Fibroblast of lung (primary cell): ENCODE measurements around the gene ZNF174. TPM values are rescaled to one million over a fixed set of nuclear protein-coding genes. Genes with fewer than 3 reads are reported as not detected.
A peak's percentile ranks its signal among the peaks of the same experiment; 100 is the strongest.

Experiments
- DNase-seq, 2 donors: peaks; one replicate each; pipeline versions ENCODE4 v3.0.0 to v3.0.0-alpha.2; 2010; ENCODE audit warnings: low read depth in 2 of 2
- H2AFZ ChIP-seq: 2 replicates; pipeline ENCODE4 v1.5.1; 2012; ENCODE audit warnings: low read length, control low read depth, inconsistent platforms
- H3K27ac ChIP-seq: 2 replicates; pipeline ENCODE4 v1.5.1; 2011; ENCODE audit warnings: low read length, control low read depth; ENCODE audit not compliant: insufficient read depth
- H3K27me3 ChIP-seq: 2 replicates; pipeline ENCODE4 v1.5.1; 2011; ENCODE audit warnings: mild to moderate bottlenecking, low read length; ENCODE audit not compliant: control insufficient read depth, insufficient read depth
- H3K36me3 ChIP-seq: 2 replicates; pipeline ENCODE4 v1.5.1; 2011; ENCODE audit warnings: low read length; ENCODE audit not compliant: control insufficient read depth, insufficient read depth
- H3K4me1 ChIP-seq: 2 replicates; pipeline ENCODE4 v1.5.1; 2011; ENCODE audit warnings: low read length; ENCODE audit not compliant: control insufficient read depth, insufficient read depth; ENCODE audit errors: extremely low read depth
- H3K4me2 ChIP-seq: 2 replicates; pipeline ENCODE4 v1.5.1; 2011; ENCODE audit warnings: low read length, control low read depth; ENCODE audit not compliant: insufficient read depth; ENCODE audit errors: extremely low read depth
- H3K4me3 ChIP-seq, 4 experiments: fragments of 200-600 bp in 1 of 4; sonication (generic) in 1 of 4; replicated peaks in 1 of 4; 2 replicates each; pipeline ENCODE4 v1.5.1; 2011 to 2016; ENCODE audit warnings: low read length in 4 of 4, low read depth in 3 of 4, mild to moderate bottlenecking in 3 of 4, control low read depth in 2 of 4, inconsistent platforms in 1 of 4, mixed read lengths in 1 of 4; ENCODE audit not compliant: insufficient read depth in 1 of 4; ENCODE audit errors: control extremely low read depth in 1 of 4
- H3K79me2 ChIP-seq: 2 replicates; pipeline ENCODE4 v1.5.1; 2012; ENCODE audit warnings: mild to moderate bottlenecking, low read length, inconsistent platforms; ENCODE audit not compliant: control insufficient read depth, insufficient read depth
- H3K9ac ChIP-seq: 2 replicates; pipeline ENCODE4 v1.5.1; 2011; ENCODE audit warnings: mild to moderate bottlenecking, low read length, control low read depth; ENCODE audit not compliant: insufficient read depth
- H3K9me3 ChIP-seq: 2 replicates; pipeline ENCODE4 v1.5.1; 2012; ENCODE audit warnings: low read depth, low read length; ENCODE audit not compliant: control insufficient read depth, insufficient read depth
- H4K20me1 ChIP-seq: 2 replicates; pipeline ENCODE4 v1.5.1; 2011; ENCODE audit warnings: low read length; ENCODE audit not compliant: control insufficient read depth, insufficient read depth; ENCODE audit errors: extremely low read depth
- EZH2 ChIP-seq: IDR thresholded peaks from 2 replicates; pipeline ENCODE4 v1.5.1; 2012; ENCODE audit warnings: low read length, control low read depth, mild to moderate bottlenecking; ENCODE audit errors: missing control alignments
- polyA plus RNA-seq, 2 donors: library from polyadenylated mRNA; depleted of rRNA in 1 of 2; stranded (reverse) in 1 of 2; unstranded in 1 of 2; fragments of >200 nt; gene quantifications; 2 replicates each; pipeline ENCODE4 v1.2.1, GENCODE V29; 2011 to 2012; ENCODE audit warnings: missing spikeins in 1 of 2
- total RNA-seq: library from RNA; depleted of rRNA; stranded (reverse); fragments of >200 nt; gene quantifications from 2 replicates; pipeline ENCODE4 v1.2.1, GENCODE V29; 2014
- TF ChIP-seq, protein P1 (sequence below), 2 donors: IDR thresholded peaks in 1 of 2; conservative IDR thresholded peaks in 1 of 2; 1 replicate in 1 of 2; 2 replicates in 1 of 2; pipeline ENCODE4 v1.5.1; 2011 to 2012; ENCODE audit warnings: low read length in 2 of 2, control low read depth in 1 of 2, inconsistent platforms in 1 of 2, low read depth in 1 of 2, mild to moderate bottlenecking in 1 of 2

Gene ZNF174
- total and polyA plus RNA-seq, 2 donors (not counting 1 experiment from before 2014, with no cell fraction given) = 8.5 to 9.2 TPM

DNA sequence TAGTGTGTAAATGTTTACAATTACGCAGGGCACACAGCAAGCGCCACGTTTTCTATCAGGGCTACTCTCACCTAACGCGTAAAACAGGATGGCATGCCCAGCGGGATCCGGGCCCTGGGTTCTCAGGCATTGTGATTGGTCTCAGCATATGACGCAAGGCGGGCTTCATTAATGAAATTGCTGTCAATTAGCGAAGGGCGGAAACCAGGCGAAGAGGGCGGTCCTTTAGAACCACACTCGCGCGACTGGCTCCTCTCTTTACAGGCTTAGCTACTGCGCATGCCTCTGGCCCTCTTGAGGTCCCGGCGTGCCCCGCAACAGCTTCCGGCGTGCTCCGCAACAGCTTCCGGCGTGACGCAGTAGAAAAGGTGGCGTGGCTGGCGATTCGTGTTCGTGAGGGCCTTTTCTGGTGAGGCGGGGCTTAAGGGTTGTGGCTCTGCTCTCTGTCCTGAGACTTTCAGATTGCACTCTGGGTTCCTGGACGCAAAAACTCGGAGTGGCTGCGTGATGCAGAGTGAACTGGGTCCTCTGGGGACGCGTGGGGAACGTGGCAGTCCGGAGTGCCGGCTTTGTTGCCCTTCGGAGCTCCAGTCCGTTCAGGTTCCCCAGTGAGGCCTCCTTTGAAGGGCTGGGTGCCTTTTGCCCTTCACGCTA lies 36.1 kb upstream of the ZNF174 start:
- Histone ChIP-seq H3K4me2 (peak overlapping the region; percentile 66), H2AFZ (peak overlapping the region; percentile 89), H4K20me1 (no peaks in the 10 kb centered on the region), H3K9me3 (no peaks in the 10 kb centered on the region), H3K27me3 (no peaks in the 10 kb centered on the region), H3K79me2 (no peaks in the 10 kb centered on the region), H3K4me3 (peak overlapping the region; percentile 54 to 78 (median 72)), H3K4me1 (no peaks in the 10 kb centered on the region), H3K9ac (peak overlapping the region; percentile 74), H3K36me3 (no peaks in the 10 kb centered on the region), H3K27ac (peak overlapping the region; percentile 94)
- TF ChIP-seq, protein P1, sequence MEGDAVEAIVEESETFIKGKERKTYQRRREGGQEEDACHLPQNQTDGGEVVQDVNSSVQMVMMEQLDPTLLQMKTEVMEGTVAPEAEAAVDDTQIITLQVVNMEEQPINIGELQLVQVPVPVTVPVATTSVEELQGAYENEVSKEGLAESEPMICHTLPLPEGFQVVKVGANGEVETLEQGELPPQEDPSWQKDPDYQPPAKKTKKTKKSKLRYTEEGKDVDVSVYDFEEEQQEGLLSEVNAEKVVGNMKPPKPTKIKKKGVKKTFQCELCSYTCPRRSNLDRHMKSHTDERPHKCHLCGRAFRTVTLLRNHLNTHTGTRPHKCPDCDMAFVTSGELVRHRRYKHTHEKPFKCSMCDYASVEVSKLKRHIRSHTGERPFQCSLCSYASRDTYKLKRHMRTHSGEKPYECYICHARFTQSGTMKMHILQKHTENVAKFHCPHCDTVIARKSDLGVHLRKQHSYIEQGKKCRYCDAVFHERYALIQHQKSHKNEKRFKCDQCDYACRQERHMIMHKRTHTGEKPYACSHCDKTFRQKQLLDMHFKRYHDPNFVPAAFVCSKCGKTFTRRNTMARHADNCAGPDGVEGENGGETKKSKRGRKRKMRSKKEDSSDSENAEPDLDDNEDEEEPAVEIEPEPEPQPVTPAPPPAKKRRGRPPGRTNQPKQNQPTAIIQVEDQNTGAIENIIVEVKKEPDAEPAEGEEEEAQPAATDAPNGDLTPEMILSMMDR (conservative IDR thresholded peaks at IDR 0.05 in 1 of 2, IDR thresholded peaks at IDR 0.05 in 1 of 2; ENCODE audit: low read depth in 1 of 2, low read length in 2 of 2) = no peak
- TF ChIP-seq EZH2 = no peak
- peak; percentile 97 for DNase-seq

DNA sequence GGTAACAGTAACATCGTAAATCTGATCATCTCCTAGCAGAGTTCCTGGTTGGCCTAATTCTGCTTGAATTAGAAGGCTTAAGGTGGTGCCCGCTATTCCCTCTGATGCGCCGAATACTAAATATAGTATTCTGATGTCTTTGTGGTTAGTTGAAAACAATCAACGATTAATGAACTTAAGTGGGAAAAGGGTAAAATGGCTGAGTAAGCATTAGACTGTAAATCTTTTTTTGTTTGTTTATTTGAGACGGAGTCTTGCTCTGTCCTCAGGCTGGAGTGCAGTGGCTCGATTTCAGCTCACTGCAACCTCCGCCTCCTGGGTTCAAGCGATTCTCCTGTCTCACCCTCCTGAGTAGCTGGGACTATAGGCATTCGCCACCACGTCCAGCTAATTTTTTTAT lies 31.9 kb upstream of the ZNF174 start:
- Histone ChIP-seq H3K36me3 (no peaks in the 10 kb centered on the region), H3K4me2 (no peak overlapping the region), H4K20me1 (no peaks in the 10 kb centered on the region), H2AFZ (no peak overlapping the region), H3K27me3 (no peaks in the 10 kb centered on the region), H3K9ac (no peak overlapping the region), H3K4me1 (no peaks in the 10 kb centered on the region), H3K9me3 (no peaks in the 10 kb centered on the region), H3K4me3 (no peak overlapping the region), H3K27ac (no peak overlapping the region), H3K79me2 (no peaks in the 10 kb centered on the region)
- TF ChIP-seq, protein P1 (conservative IDR thresholded peaks at IDR 0.05 in 1 of 2, IDR thresholded peaks at IDR 0.05 in 1 of 2; ENCODE audit: low read depth in 1 of 2, low read length in 2 of 2) = no peak
- no peak for TF ChIP-seq EZH2
- no peak for DNase-seq

DNA sequence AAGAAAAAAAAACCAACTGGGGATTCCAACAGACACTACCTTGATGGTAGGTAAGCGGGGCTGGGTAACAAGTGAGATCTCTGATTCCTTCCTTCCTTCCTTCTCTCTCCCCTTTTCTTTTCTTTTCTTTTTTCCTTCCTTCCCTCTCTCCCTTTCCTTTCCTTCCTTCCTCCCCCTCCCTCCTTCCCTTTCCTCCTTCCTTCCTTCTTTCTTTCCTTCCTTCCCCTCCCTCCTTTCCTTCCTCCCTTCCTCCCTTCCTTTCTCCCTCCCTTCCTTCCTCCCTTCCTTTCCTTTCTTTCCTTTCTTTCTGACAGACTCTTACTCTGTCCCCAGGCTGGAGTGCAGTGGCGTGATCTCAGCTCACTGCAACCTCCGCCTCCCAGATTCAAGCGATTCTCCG lies 25.3 kb upstream of the ZNF174 start:
- TF ChIP-seq, protein P1 (conservative IDR thresholded peaks at IDR 0.05 in 1 of 2, IDR thresholded peaks at IDR 0.05 in 1 of 2; ENCODE audit: low read depth in 1 of 2, low read length in 2 of 2) = no peak
- no peak for TF ChIP-seq EZH2
- Histone ChIP-seq H4K20me1 (no peaks in the 10 kb centered on the region), H3K4me1 (no peaks in the 10 kb centered on the region), H3K27me3 (no peaks in the 10 kb centered on the region), H3K27ac (no peak overlapping the region), H3K4me2 (no peak overlapping the region), H2AFZ (no peak overlapping the region), H3K4me3 (no peak overlapping the region), H3K9ac (no peak overlapping the region), H3K9me3 (no peaks in the 10 kb centered on the region), H3K36me3 (no peaks in the 10 kb centered on the region), H3K79me2 (no peaks in the 10 kb centered on the region)
- no peak for DNase-seq
